GM12878 (cell line): ENCODE results near the gene DISP2. TPM values are rescaled to one million over a fixed set of nuclear protein-coding genes. Genes with fewer than 3 reads are reported as not detected.

Source experiments
- ATAC-seq: fragments of 200-7000 bp; cut with Tn5 transposase; 3 replicates; pipeline ENCODE4 v1.9.1; 2020; ENCODE audit warnings: mild to moderate bottlenecking, moderate library complexity
- BruUV-seq: library from RNA; stranded (reverse); fragments of 400-500 nt; replicated peaks from 2 replicates; lab custom pipeline; 2021; lab: Mats Ljungman, UMichigan
- CTCF ChIA-PET: fragments of 300-600 bp; sonication (Branson Sonifier 250); formaldehyde crosslinking; extraction: SDS; loops from one replicate; lab custom pipeline; 2021; ENCODE audit warnings: inconsistent platforms; lab: Yijun Ruan, JAX
- POLR2A ChIA-PET: fragments of 350-600 bp; formaldehyde crosslinking; extraction: SDS; loops from one replicate; lab custom pipeline; 2021; ENCODE audit warnings: inconsistent platforms; lab: Charles Lee
- RAD21 ChIA-PET: fragments of 300-600 bp; sonication (Branson Sonifier 250); formaldehyde crosslinking; loops from one replicate; lab custom pipeline; 2023; ENCODE audit warnings: antibody characterized with exemption; ENCODE audit not compliant: unreplicated experiment; lab: Charles Lee
- SMC1A ChIA-PET: fragments of 300-600 bp; sonication (Branson Sonifier 250); formaldehyde crosslinking; loops from one replicate; lab custom pipeline; 2023; ENCODE audit not compliant: unreplicated experiment, uncharacterized antibody; lab: Charles Lee
- DNase-seq: peaks from one replicate; pipeline ENCODE4 v3.0.0-alpha.2; 2011; ENCODE audit warnings: low read depth, low spot score
- FAIRE-seq: peaks from 3 replicates; lab custom pipeline; 2011; peaks lifted over from hg19 to GRCh38; lab: Jason Lieb, UNC
- H2AFZ ChIP-seq: 2 replicates; pipeline ENCODE4 v1.6.0; 2011; ENCODE audit warnings: low read depth, low read length, control low read depth; ENCODE audit not compliant: control insufficient read depth
- H3K27ac ChIP-seq: 2 replicates; pipeline ENCODE4 v1.5.1; 2011; ENCODE audit warnings: control low read depth; ENCODE audit not compliant: control insufficient read depth, insufficient read depth
- H3K27me3 ChIP-seq, 2 experiments: replicated peaks in 1 of 2; 2 replicates each; pipeline versions ENCODE4 v1.6.0 to v1.6.1; 2011; ENCODE audit warnings: low read length in 1 of 2; ENCODE audit not compliant: control insufficient read depth in 2 of 2, insufficient read depth in 2 of 2
- H3K36me3 ChIP-seq, 2 experiments: 2 replicates each; pipeline ENCODE4 v1.5.1; 2011; ENCODE audit warnings: low read length in 1 of 2; ENCODE audit not compliant: control insufficient read depth in 2 of 2, insufficient read depth in 2 of 2
- H3K4me1 ChIP-seq: 2 replicates; pipeline ENCODE4 v1.6.1; 2011; ENCODE audit warnings: mild to moderate bottlenecking, low read length, moderate library complexity, mixed read lengths; ENCODE audit not compliant: control insufficient read depth, insufficient read depth
- H3K4me2 ChIP-seq: 2 replicates; pipeline ENCODE4 v1.6.0; 2011; ENCODE audit warnings: control low read depth; ENCODE audit not compliant: control insufficient read depth, insufficient read depth
- H3K4me3 ChIP-seq: fragments of 200-600 bp; sonication (generic); 2 replicates; pipeline ENCODE4 v1.5.1; 2016
- H3K79me2 ChIP-seq: 2 replicates; pipeline ENCODE4 v1.6.0; 2011; ENCODE audit warnings: low read length; ENCODE audit not compliant: control insufficient read depth, insufficient read depth
- H3K9ac ChIP-seq: 2 replicates; pipeline ENCODE4 v1.8.0; 2011; ENCODE audit warnings: low read length, control low read depth, mixed read lengths; ENCODE audit not compliant: control insufficient read depth, insufficient read depth
- H3K9me3 ChIP-seq: replicated peaks from 3 replicates; pipeline ENCODE4 v1.5.1; 2011; ENCODE audit warnings: mild to moderate bottlenecking, low read length; ENCODE audit not compliant: control insufficient read depth, insufficient read depth
- H4K20me1 ChIP-seq: 2 replicates; pipeline ENCODE4 v1.6.0; 2011; ENCODE audit not compliant: control insufficient read depth, insufficient read depth
- CHD2 ChIP-seq: IDR thresholded peaks from 2 replicates; pipeline ENCODE4 v1.6.1; 2011; ENCODE audit warnings: low read depth, low read length, improper control_type of control experiment, borderline replicate concordance
- POLR2AphosphoS5 ChIP-seq: IDR thresholded peaks from 2 replicates; pipeline ENCODE4 v1.6.1; 2011; ENCODE audit warnings: mild to moderate bottlenecking, low read length, inconsistent platforms
- ZNF687 ChIP-seq: fragments of 450-650 bp; IDR thresholded peaks from 2 replicates; pipeline ENCODE4 v1.6.1; 2017; ENCODE audit warnings: mild to moderate bottlenecking, moderate library complexity
- WGBS: methylation state at CpG from one replicate; pipeline ENCODE4 v1.1.6; 2016; ENCODE audit warnings: low lambda C conversion rate; ENCODE audit not compliant: insufficient replicate concordance, insufficient coverage; ENCODE audit errors: missing lambda C conversion rate; 5-methylcytosine and 5-hydroxymethylcytosine counted together
- in situ Hi-C: fragments of 300-500 bp; cut with MboI; formaldehyde crosslinking; loops from 9 replicates; pipeline ENCODE4 v1.14.3; 2018; ENCODE audit warnings: mixed read lengths
- intact Hi-C: fragments of 100-400 bp; cut with micrococcal nuclease; formaldehyde crosslinking; loops from one replicate; pipeline ENCODE4 v1.14.2; 2022; ENCODE audit not compliant: unreplicated experiment
- polyA plus RNA-seq, 11 experiments: library from polyadenylated mRNA; depleted of rRNA in 4 of 11; unstranded in 6 of 11; stranded (reverse) in 5 of 11; fragments of >200 nt; fragmentation: Nextera tagmentation in 4 of 11; fragmentation: Illumina TruSeq in 1 of 11; extraction: Ambion mirVana in 4 of 11; extraction: Trizol in 1 of 11; gene quantifications; 1 replicate in 1 of 11; 2 replicates in 10 of 11; pipeline versions ENCODE4 v1.2.1 to v1.2.3, GENCODE V29; 2011 to 2016; ENCODE audit warnings: inconsistent platforms in 2 of 11, missing spikeins in 2 of 11, low read depth in 1 of 11
- total RNA-seq, 4 experiments: library from RNA; depleted of rRNA in 3 of 4; stranded (reverse); fragments of >200 nt in 3 of 4; fragmentation: Illumina TruSeq in 1 of 4; extraction: Trizol in 1 of 4; gene quantifications; 2 replicates each; pipeline versions ENCODE4 v1.2.1 to v1.2.3, GENCODE V29; 2013 to 2021

DISP2 gene
- total and polyA plus RNA-seq, 10 of the 15 experiments (the other 5 are each of a cell fraction or from before 2014, with no cell fraction given), result under 0.01 to 0.20 (median 0.12) TPM; not detected in 7

GRCh38 chr15:40310993-40311392 lies 47.0 kb upstream of the DISP2 start:
- BruUV-seq, result no TSS peak
- Histone ChIP-seq H3K36me3 (no peaks in the 10 kb centered on the region), H3K9ac (no peak overlapping the region), H3K4me1 (peaks cover 12% of the 10 kb centered on the region), H3K4me3 (no peak overlapping the region), H3K79me2 (no peaks in the 10 kb centered on the region), H3K27me3 (peaks cover 0 to 3% of the 10 kb centered on the region in 2 experiments; a peak in 2 of 4 replicates), H4K20me1 (no peaks in the 10 kb centered on the region), H2AFZ (no peak overlapping the region), H3K9me3 (no peaks in the 10 kb centered on the region), H3K4me2 (no peak overlapping the region), H3K27ac (no peak overlapping the region)
- FAIRE-seq (no peak), DNase-seq (no peak), ATAC-seq (no peak)
- in situ Hi-C loops (loop anchor here (5.0 kb wide), 1 partner anchor 34 kb away; no protein-coding TSS in a partner anchor), intact Hi-C loops (loop anchor here (1.0 kb wide), 1 partner anchor 32 kb away; no protein-coding TSS in a partner anchor)
- ChIA-PET POLR2A (no interaction called here), CTCF (interaction anchor here (1.1 to 17.6 kb wide), 12 partner anchors 10 to 265 kb away, joined by 3 to 336 read pairs (median 7); partner anchors contain the start of genes CCDC9B and INAFM2), SMC1A (interaction anchor here (0.7 to 10.0 kb wide), 5 partner anchors 9 to 374 kb away, joined by 3 to 83 read pairs (median 4); no protein-coding TSS in a partner anchor), RAD21 (interaction anchor here (3.3 to 6.8 kb wide), 2 partner anchors 26 to 33 kb away, joined by 17 to 87 read pairs; no protein-coding TSS in a partner anchor)
- TF ChIP-seq CHD2, result no peak
- no peak for TF ChIP-seq POLR2AphosphoS5
- TF ChIP-seq ZNF687, result no peak
- WGBS, result 6% methylated on average over 3 of the region's 3 CpGs
